NCI-H2081 (cell line): Measurements from ENCODE around the gene CD84.
"Not testable (repeated sequence)": the region's sequence is repeated elsewhere in the genome, so short reads cannot be mapped to it uniquely, and the experiment has no call there.

ENCODE experiments used
- DNase-seq, 2 experiments: peaks; one replicate each; lab custom pipeline; 2025; lab: John Stamatoyannopoulos, UW

Gene CD84

DNA sequence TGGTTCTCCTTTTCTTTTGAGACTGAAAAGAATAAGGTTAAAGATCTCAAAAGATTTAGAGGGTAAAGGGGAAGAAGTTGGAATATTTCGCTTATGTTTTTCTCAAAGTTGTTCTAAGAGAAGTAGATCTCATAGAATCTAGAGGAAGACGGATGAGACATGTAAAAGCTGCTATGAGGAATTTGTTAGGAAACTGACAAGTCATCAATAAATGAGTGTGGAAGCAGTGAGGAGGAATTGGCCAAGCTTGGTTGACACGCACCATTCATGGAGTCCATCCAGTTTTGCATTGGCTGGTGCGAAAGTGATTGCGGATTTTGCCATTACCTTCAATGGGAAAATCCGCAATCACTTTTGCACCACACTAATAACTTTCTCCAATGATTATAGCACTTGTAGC is 76.2 kb downstream of the CD84 start:
- DNase-seq = no peak

GRCh38 chr1:160500321-160500990 is 78.8 kb downstream of the CD84 start:
- no peak for DNase-seq

GRCh38 chr1:160499631-160500030 is 79.7 kb downstream of the CD84 start:
- no peak for DNase-seq

DNA sequence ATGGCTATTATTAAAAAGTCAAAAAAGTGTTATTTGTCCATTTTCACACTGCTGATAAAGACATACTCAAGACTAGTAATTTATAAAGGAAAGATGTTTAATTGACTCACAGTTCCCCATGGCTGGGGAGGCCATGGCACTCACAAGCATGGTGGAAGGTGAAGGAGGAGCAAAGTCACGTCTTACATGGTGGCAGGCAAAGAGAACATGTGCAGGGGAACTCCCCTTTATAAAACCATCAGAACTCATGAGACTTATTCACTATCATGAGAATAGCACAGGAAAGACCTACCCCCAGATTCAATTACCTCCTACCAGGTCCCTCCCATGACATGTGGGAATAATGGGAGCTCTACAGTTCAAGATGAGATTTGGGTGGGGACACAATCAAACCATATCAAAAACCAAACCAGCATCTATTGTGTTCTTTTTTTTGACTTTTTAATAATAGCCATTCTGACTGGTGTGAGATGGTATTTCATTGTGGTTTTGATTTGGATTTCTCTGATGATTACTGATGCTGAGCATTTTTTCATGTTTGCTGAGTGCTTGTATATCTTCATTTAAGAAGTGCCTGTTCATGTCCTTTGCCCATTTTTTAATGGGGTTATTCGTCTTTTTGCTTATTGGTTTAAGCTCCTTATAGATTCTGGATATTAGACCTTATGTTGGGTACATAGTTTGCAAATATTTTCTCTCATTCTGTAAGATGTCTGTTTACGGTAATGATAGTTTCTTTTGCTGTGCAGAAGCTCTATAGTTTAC is 80.8 kb downstream of the CD84 start:
- not testable (repeated sequence) for DNase-seq

DNA sequence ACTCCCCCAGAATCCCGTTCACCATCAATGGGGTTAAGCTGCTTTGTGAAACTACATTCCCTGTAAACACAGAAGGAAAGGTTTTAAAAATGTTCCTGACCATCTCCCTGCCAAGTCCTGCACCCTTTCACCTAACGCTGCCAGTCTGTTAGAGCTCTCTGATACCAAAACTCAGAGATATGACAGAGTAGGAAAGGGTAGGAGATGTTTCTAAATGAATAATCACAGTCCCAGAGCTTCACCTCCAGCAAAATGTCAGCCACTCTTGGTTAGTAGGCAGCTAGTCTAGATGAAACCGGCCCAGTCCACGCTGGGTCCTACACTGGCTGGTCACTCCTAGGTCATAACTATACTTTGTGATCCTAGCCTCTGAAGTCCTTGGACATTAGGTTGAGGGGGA is 83.0 kb downstream of the CD84 start:
- no peak for DNase-seq

GRCh38 chr1:160494620-160495019 is 84.7 kb downstream of the CD84 start:
- DNase-seq = no peak

DNA sequence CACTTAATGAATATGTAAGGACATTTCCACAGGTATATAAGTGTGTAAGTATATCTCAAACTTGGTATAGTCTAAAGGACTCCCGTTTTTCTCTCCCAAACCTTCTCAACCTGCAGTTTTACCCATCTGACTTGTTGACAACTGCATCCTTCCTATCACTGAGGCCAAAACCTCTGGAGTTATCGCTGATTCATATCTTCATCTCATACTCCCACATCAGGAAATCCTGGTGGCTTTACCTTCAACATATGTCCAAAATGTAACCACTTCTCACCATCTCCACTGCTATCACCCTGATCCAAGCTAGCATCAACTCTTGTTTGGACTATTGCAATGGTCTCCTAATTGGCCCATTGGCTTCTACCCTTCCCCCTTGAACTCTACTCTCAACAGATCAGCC is 86.7 kb downstream of the CD84 start:
- no peak for DNase-seq

DNA sequence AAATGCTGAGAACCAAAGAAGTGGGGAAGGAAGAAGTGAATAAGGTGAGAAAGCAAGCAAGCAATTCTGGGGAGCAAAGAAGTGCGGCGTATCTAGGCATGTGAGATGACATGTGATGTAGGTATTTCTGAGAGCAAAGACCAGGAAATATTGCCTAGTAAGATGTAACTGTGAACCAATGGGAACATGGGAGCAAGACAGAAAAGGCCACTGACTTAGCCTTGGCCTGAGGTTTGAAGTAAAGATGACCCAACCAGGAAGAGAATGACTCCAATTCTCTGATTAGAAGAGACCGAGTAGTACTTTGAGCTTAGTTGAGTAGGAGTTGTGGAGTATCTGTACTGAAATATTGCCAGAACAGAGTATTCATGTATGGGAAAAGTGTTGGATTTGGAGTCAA is 87.3 kb downstream of the CD84 start:
- DNase-seq = no peak
